NCI-H146 treated with DMSO at 0.1 percent for 48 hours (cell line): ENCODE measurements around the gene TLK1.

Experiments
- DNase-seq: peaks from one replicate; lab custom pipeline; 2025; ENCODE audit not compliant: unreplicated experiment; lab: John Stamatoyannopoulos, UW

The TLK1 gene

GRCh38 chr2:171009386-171009785 is 151.3 kb downstream of the TLK1 start:
- no peak for DNase-seq

GRCh38 chr2:171008550-171009205 is 152.0 kb downstream of the TLK1 start:
- no peak for DNase-seq

GRCh38 chr2:171004833-171005232 is 155.9 kb downstream of the TLK1 start:
- no peak for DNase-seq

DNA sequence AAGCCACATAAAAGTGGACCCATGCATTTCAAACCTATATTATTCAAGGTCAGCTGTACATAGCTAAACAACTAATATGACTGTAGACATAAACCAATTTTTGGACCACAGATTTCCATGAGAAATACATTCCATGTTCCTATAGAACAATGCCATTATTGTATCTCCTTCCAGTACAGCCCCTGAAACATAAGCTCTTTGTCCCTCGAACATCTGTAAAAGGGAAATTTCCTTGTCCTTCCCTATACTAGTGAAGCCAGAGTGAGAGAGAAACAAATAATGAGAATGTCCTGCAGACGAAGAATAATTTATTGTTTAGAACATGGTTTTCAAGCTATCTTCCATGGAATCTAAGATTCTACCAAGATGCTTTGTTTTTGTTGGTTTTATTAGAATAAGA is 156.3 kb downstream of the TLK1 start:
- no peak for DNase-seq

DNA sequence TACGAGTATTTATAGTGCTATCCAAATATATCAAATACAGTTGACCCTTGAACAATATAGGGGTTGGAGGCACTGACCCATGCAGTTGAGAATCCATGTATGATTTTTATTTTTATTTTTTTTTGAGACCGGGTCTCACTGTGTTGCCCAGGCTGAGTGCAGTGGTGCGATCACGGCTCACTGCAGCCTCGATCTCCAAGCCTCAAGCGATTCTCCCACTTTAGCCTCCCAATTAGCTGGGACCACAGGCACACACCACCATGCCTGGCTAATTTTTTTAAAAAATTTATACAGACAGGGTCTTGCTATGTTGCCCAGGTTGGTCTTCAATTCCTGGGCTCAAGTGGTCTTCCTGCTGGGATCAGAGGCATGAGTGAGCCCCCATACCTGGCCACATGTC is 161.0 kb downstream of the TLK1 start:
- DNase-seq, result no peak

- no peak for DNase-seq
Measured at GRCh38 chr2:170997893-170998597, 162.6 kb downstream of the TLK1 start.

- DNase-seq, result no peak
Measured at GRCh38 chr2:170996316-170996715, 164.4 kb downstream of the TLK1 start.

DNA sequence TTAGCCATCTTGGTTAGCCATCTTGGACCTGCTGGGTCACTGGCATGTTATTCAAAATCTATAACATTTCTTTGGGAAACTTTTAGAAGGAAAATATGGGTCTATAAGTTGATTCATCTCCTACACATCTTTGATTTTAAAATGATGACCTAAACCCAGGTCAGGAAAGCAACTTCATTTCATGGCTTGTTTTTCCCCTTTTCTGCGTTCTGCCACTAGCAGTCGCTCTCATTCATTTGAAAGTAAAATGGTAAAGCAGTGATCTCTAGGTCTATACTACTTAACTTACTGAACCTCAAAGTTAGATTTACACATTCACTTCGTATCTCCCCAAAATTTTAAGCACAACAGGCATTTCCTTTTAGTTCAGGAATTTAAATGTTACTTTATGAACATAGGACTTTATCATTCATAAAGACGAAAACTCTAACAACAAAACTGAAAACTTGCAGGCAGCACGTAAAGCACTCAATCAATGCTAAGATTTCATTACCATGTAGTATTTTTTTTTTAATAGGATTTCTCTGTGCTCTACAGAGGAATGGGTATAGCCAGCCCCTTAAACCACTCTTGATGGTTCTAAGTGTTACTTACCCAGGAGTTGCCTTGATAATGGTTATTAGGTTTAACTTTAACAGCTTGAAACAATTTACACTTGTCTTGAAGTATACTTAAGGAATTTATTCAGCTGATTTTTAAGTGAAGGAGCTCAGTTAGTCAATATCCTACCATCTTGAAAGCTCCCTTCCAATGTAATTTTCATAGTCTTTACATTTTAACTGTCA is 169.1 kb downstream of the TLK1 start:
- no peak for DNase-seq

GRCh38 chr2:170986566-170987258 is 174.0 kb downstream of the TLK1 start:
- DNase-seq, result no peak

- DNase-seq, result no peak
Measured at GRCh38 chr2:170985407-170985806, 175.3 kb downstream of the TLK1 start.

DNA sequence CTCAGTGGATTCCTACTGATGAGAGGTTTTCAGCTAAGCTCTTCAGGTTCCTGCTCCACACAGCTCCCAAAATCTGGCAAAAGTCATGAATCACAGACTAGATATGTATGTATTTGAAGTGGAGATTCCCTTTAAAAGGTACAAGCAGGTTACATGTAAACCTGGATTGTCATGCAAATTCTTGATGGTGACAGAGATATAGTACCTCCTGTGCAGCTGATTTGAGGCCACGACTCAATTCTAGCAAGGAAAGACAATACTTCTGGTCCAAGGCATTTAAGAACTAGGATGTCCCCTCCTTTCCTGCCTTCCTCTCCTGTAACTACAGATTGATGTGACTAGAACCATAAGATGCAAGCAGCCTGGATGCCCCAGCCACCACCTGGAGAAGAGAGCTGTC is 176.6 kb downstream of the TLK1 start:
- DNase-seq, result no peak

DNA sequence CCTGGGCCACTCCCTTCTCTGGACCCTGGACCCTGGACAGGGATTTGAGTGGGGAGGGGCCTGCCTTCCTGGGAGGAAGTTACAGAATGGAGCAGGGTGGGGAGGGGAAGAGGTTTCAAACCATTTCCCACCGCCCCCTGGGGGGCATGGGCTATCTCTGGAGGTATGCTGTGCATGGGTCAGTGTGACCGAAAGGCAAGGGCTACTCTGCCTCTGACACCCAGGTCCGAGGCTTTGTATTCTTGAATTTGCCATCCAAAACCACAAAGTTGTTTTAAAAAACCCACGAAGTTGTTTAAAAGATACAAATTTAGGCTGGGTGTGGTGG is 184.8 kb downstream of the TLK1 start:
- DNase-seq, result no peak

DNA sequence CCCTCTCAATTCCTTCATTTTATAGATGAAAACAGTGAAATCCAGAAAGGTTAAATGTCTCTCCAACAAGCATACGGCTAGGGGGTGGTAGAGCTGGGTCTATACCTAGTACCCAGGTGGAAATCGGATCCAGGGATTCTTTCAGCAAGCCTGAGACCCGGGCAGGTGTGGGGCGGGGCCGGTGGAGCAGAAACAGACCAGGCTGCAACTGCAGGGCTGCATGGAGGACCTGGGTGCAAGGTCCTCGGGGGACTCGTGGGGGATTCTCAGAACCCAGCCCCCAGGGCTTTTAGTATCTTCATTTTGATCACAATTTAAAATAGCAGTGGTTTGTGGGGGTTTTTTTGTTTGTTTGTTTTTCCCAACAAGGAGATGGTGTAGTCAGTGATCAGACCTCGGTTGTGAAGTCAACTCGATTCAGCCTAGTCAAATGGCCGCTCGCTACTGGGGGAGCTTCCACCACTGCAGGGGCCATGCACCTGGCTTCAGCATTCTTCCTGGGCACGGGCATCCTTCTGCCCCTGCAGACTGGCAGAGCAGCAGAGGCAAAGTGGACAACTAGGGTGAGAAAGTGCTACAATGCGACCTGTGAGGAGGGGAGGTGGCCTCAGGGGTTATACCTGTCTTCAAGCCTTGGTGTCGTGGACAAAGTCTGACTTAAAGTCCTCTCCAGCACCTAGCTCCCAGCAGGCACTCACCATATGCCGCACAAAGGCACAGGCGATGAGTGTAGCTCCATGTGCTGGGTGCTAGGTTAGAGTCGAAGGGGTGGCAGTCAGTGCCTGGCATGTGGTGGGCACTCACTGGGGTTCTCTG is 185.4 kb downstream of the TLK1 start:
- DNase-seq, result no peak

DNA sequence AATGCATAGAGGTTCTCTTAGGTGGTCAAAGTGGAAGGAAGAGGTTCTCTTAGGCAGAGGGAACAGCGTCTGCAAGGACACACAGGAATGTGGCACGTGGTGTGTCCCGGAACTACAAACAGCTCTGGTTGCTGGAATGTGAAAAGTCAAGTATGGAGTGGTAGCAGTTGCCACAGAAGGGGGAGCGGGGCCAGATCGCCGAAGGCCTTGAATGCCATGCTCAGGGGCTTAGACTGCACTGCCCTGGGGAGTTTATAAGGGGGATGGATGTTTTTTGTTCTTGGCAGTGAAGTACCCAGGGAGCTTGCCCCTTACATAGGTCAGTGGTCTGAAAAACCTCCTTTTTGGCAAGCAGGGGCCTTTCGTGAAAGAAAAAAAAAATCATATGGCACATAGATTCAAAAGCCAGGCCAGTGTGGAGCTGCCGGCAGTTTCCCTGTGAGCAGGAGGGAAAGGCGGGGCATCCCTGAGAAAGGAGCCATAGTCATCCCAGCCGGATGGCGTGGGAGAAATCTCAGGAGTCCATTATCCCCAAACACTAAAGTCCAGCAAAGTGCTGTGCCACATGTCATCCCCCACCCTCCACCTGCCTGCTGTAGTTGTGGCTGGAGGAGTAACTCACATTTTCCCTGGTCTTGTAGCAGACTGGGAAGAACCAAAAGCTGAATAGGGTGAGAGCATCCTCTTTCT is 186.2 kb downstream of the TLK1 start:
- no peak for DNase-seq

DNA sequence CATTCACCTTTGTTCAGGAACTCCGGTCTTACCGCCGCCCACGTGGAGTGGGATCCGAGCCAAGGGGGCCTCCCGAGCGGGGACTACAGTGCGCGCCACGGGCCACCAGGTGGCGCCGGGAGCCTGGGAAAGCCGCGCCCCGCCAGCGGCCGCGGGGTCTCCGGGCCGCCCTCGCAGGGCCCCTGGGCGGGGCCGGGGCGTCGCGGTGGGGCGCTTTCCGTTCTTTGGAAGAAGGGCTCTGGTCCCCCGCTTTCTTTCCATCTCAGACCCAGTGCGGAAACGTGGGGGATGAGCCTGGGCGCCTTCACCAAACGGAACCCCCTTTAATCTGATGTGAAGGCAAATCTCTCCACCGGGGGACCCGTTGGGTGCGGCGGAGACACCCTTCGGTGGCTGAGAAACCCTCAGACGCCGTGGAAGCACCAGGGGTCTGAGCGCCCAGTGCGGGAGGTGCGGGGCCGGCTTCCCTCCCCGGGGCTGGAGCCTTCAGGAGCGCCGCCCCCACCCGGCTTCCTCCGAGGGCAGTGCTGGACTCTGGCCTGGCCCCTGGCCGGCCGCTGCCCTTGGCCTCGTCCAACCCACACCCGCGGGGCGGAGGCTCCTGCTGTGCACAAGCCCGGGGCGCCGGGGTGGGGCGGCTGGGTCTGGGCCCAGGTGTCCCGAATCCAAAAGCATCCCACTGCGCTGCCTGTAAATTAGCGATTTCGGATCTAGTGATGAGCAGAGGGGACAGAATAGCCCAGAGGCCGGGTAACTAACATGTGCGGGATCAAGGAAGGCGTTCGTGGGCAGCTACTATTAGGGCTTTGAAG is 187.0 kb downstream of the TLK1 start:
- peak; percentile 59 for DNase-seq

DNA sequence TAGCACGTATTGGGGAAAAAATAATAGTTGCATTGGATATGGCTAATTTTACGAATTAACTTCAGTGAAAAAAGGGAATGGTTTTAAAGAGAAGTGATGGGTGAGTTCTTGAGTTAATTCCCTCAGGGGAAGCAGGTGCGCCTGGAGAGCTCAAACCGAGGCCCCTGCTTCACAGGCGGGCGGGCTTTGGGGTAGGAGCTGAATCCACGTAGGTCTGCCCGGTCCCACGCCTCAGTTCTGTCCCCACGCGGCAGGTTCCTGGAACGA is 187.5 kb downstream of the TLK1 start:
- DNase-seq, result no peak

GRCh38 chr2:170972296-170973224 is 188.1 kb downstream of the TLK1 start:
- DNase-seq, result no peak

DNA sequence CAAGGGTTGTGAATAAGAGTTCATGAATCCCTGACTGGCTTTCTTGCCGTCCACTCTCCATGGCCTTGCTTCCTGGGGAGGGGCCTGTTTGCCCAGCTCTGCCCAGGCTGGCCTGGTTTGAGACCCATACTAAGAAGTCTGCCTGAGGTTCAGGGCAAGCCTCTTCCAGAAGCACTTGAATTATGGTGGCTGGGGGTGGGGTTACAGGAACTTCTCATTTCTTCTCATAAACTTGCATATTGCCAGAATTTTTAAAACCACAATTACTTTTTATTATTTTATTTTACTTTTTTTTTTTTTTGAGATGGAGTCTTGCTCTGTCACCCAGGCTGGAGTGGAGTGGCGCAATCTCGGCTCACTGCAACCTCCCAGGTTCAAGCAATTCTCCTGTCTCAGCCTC is 189.6 kb downstream of the TLK1 start:
- no peak for DNase-seq
